A549 (cell line): ENCODE measurements around the gene PACSIN1. TPM values are rescaled to one million over a fixed set of nuclear protein-coding genes. Genes with fewer than 3 reads are reported as not detected.

Source experiments
- ATAC-seq, 2 experiments: fragments of 200-7000 bp in 1 of 2; fragments of >200 bp in 1 of 2; cut with Nextera tagmentation in 1 of 2; cut with Tn5 transposase in 1 of 2; 3 replicates each; pipeline versions ENCODE4 v1.8.0 to v1.9.1; 2018 to 2020; ENCODE audit warnings: mild to moderate bottlenecking in 1 of 2, moderate library complexity in 1 of 2
- CTCF ChIA-PET: fragments of 300-600 bp; sonication (Branson Sonifier 250); formaldehyde crosslinking; extraction: SDS; loops from one replicate; lab custom pipeline; 2021; ENCODE audit warnings: antibody characterized with exemption, inconsistent platforms; lab: Yijun Ruan, JAX
- POLR2A ChIA-PET: fragments of 350-600 bp; formaldehyde crosslinking; extraction: SDS; loops from one replicate; lab custom pipeline; 2021; ENCODE audit warnings: antibody characterized with exemption, inconsistent platforms; lab: Yijun Ruan, JAX
- DNase-seq, 2 experiments: peaks; one replicate each; pipeline versions ENCODE4 v3.0.0 to v3.0.0-alpha.2; 2011 to 2016; ENCODE audit warnings: low read depth in 1 of 2, low spot score in 1 of 2
- FAIRE-seq: peaks from 2 replicates; lab custom pipeline; 2011; peaks lifted over from hg19 to GRCh38; lab: Jason Lieb, UNC
- H3K27ac ChIP-seq, 2 experiments: fragments of >200 bp; sonication (Bioruptor Twin); formaldehyde crosslinking; 3 replicates each; pipeline ENCODE4 v1.5.1; 2016 to 2017
- H3K4me1 ChIP-seq: fragments of >200 bp; sonication (Bioruptor Twin); formaldehyde crosslinking; 3 replicates; pipeline ENCODE4 v1.6.1; 2016
- H3K4me2 ChIP-seq: fragments of >200 bp; sonication (Bioruptor Twin); formaldehyde crosslinking; 3 replicates; pipeline ENCODE4 v1.6.1; 2016
- H3K4me3 ChIP-seq: fragments of >200 bp; sonication (Bioruptor Twin); formaldehyde crosslinking; 3 replicates; pipeline ENCODE4 v1.5.1; 2016
- H3K9me3 ChIP-seq: fragments of >200 bp; sonication (Bioruptor Twin); formaldehyde crosslinking; 3 replicates; pipeline ENCODE4 v1.6.1; 2016
- BCL3 ChIP-seq: fragments of >200 bp; sonication (Bioruptor Twin); formaldehyde crosslinking; IDR thresholded peaks from 3 replicates; pipeline ENCODE4 v1.6.1; 2016
- CHD2 ChIP-seq: fragments of 150-350 bp; IDR thresholded peaks from 2 replicates; pipeline ENCODE4 v1.6.1; 2014; ENCODE audit warnings: low read length; ENCODE audit not compliant: partially characterized antibody
- CHD4 ChIP-seq: fragments of 200-600 bp; sonication (generic); IDR thresholded peaks from 2 replicates; pipeline ENCODE4 v1.6.1; 2016; ENCODE audit warnings: antibody characterized with exemption, mild to moderate bottlenecking, borderline replicate concordance
- CTCF ChIP-seq: fragments of >200 bp; sonication (Bioruptor Twin); formaldehyde crosslinking; IDR thresholded peaks from 3 replicates; pipeline ENCODE4 v1.5.1; 2016
- ELK1 ChIP-seq: fragments of 150-350 bp; IDR thresholded peaks from 2 replicates; pipeline ENCODE4 v1.6.1; 2014; ENCODE audit warnings: low read depth, mild to moderate bottlenecking, low read length
- ESRRA ChIP-seq: fragments of 150-350 bp; IDR thresholded peaks from 2 replicates; pipeline ENCODE4 v1.6.1; 2014; ENCODE audit warnings: mild to moderate bottlenecking, low read length, borderline replicate concordance
- HES2 ChIP-seq: fragments of >200 bp; sonication (Bioruptor Twin); formaldehyde crosslinking; IDR thresholded peaks from 2 replicates; pipeline ENCODE4 v1.6.1; 2016
- HMGXB4 ChIP-seq: fragments of 250-450 bp; sonication (Bioruptor Pico); IDR thresholded peaks from 2 replicates; pipeline ENCODE4 v1.5.0; 2021; ENCODE audit warnings: mild to moderate bottlenecking, moderate library complexity, borderline replicate concordance
- HOXB5 ChIP-seq: fragments of 250-450 bp; sonication (Bioruptor Pico); IDR thresholded peaks from 2 replicates; pipeline ENCODE4 v1.5.0; 2020; ENCODE audit warnings: mild to moderate bottlenecking, moderate library complexity
- JUN ChIP-seq, 2 experiments: fragments of >200 bp; sonication (Bioruptor Twin); formaldehyde crosslinking; IDR thresholded peaks; 2 replicates in 1 of 2; 3 replicates in 1 of 2; pipeline ENCODE4 v1.6.1; 2016 to 2017
- KDM1A ChIP-seq: fragments of 200-600 bp; sonication (generic); IDR thresholded peaks from 2 replicates; pipeline ENCODE4 v1.6.1; 2016; ENCODE audit warnings: low read depth, mild to moderate bottlenecking
- MAZ ChIP-seq: fragments of 150-350 bp; IDR thresholded peaks from 2 replicates; pipeline ENCODE4 v1.6.1; 2014; ENCODE audit warnings: antibody characterized with exemption, low read depth, low read length, borderline replicate concordance
- RAD21 ChIP-seq, 2 experiments: fragments of >200 bp in 1 of 2; sonication (Bioruptor Twin) in 1 of 2; formaldehyde crosslinking in 1 of 2; IDR thresholded peaks in 1 of 2; conservative IDR thresholded peaks in 1 of 2; 2 replicates in 1 of 2; 3 replicates in 1 of 2; pipeline ENCODE4 v1.6.1; 2012 to 2018; ENCODE audit warnings: inconsistent platforms in 1 of 2
- REST ChIP-seq: fragments of 200-600 bp; sonication (generic); IDR thresholded peaks from 2 replicates; pipeline ENCODE4 v1.6.1; 2016; ENCODE audit warnings: antibody characterized with exemption, mild to moderate bottlenecking, moderate library complexity
- SMC3 ChIP-seq: fragments of >200 bp; sonication (Bioruptor Twin); formaldehyde crosslinking; IDR thresholded peaks from 3 replicates; pipeline ENCODE4 v1.6.1; 2018; ENCODE audit warnings: inconsistent platforms
- USF2 ChIP-seq: fragments of 450-650 bp; IDR thresholded peaks from 2 replicates; pipeline ENCODE4 v1.6.1; 2014; ENCODE audit warnings: antibody characterized with exemption
- ZNF302 ChIP-seq: fragments of 250-450 bp; sonication (Bioruptor Pico); IDR thresholded peaks from 2 replicates; pipeline ENCODE4 v1.9.0; 2021; ENCODE audit warnings: inconsistent platforms, mild to moderate bottlenecking, moderate library complexity
- WGBS: methylation state at CpG from one replicate; pipeline ENCODE4 v1.1.6; 2017; ENCODE audit errors: missing lambda C conversion rate; 5-methylcytosine and 5-hydroxymethylcytosine counted together
- polyA plus RNA-seq, 4 experiments: library from polyadenylated mRNA; depleted of rRNA in 3 of 4; stranded (reverse); fragments of >200 nt; fragmentation: RNase III in 1 of 4; extraction: RNeasy Plus Mini Kit Qiagen cat#74134 plus additional on column Dnase treatment in 1 of 4; gene quantifications; 2 replicates in 3 of 4; 3 replicates in 1 of 4; pipeline ENCODE4 v1.2.3, GENCODE V29; 2011 to 2017

PACSIN1 gene
- polyA plus RNA-seq, 2 of the 4 experiments (the other 2 are of a cell fraction) = 0.14 to 0.30 TPM

- no peak for DNase-seq
These were observed 41.4 kb upstream of the PACSIN1 start for GRCh38 chr6:34424200-34425131.

More at GRCh38 chr6:34424200-34425131, 41.4 kb upstream of the PACSIN1 start:
- Histone ChIP-seq H3K4me2 (peak overlapping the region; percentile 84), H3K9me3 (no peaks in the 10 kb centered on the region), H3K4me3 (peak overlapping the region; percentile 97), H3K27ac (peak overlapping the region; percentile 92 to 94; a peak in 5 of 6 replicates), H3K4me1 (peaks cover 30% of the 10 kb centered on the region)
- ChIA-PET POLR2A (interaction anchor here (0.6 to 0.8 kb wide), 3 partner anchors 175 to 410 kb away, joined by 3 read pairs; partner anchors contain the start of gene HMGA1), CTCF (interaction anchor here (0.6 to 2.4 kb wide), 4 partner anchors 9 to 229 kb away, joined by 3 to 13 read pairs (median 4); no protein-coding TSS in a partner anchor)
- FAIRE-seq (no peak), ATAC-seq (no peak)
- no peak for TF ChIP-seq RAD21 (conservative IDR thresholded peaks at IDR 0.05 in 1 of 2, IDR thresholded peaks at IDR 0.05 in 1 of 2)
- TF ChIP-seq KDM1A = no peak
- TF ChIP-seq HOXB5 (CRISPR knock-in tag) = no peak
- no peak for TF ChIP-seq JUN (IDR thresholded peaks at IDR 0.05)
- TF ChIP-seq SMC3 = no peak
- no peak for TF ChIP-seq ESRRA
- no peak for TF ChIP-seq CHD2
- TF ChIP-seq CHD4 = no peak
- no peak for TF ChIP-seq HMGXB4 (CRISPR knock-in tag)
- no peak for TF ChIP-seq CTCF
- no peak for TF ChIP-seq MAZ
- TF ChIP-seq BCL3 = no peak
- TF ChIP-seq HES2 = no peak
- TF ChIP-seq ZNF302 (CRISPR knock-in tag) = no peak
- TF ChIP-seq REST = no peak
- no peak for TF ChIP-seq USF2
- no peak for TF ChIP-seq ELK1
- WGBS = 58% methylated on average over 19 of the region's 19 CpGs
